ENCODE results near the gene SETD7.
"Not testable (repeated sequence)": the region's sequence is repeated elsewhere in the genome, so short reads cannot be mapped to it uniquely, and the experiment has no call there.

Gene SETD7

DNA sequence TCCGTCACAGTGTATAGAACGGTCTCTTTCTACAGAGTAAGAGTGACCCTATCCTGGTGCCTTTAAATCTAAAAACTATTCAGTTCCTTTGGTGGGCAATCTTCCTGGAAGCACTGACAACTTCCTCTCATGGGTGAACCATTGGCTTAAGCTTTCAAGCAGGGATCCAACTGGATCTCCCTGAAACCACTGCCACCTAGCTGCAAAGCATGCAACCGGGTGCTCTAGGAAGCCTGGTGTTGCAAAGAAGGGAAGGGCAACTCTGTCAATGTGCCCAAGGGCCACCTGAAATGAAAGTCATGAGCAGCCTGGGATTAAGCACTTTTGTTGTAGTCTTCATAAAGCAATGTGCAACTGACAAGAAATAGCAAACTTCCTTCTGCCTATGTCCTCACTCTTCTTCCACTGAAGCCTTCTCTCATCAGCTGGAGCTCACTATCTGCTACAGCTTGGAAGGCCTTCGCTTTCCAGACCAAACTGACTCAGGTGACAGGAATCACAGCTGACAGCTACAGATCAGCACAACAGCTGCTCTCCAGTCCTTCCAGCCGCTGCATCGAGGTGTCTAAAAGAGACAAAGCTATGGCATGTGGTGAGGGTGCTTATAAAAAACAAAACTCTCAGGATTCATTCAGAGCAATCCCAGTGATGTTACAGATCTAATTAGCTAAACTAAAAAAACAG lies 46.1 kb downstream of the SETD7 start:
- no peak for DNase-seq (ENCODE audit: low spot score)

- no peak for DNase-seq (ENCODE audit: low spot score)
Observed at GRCh38 chr4:139508581-139509237, 47.3 kb downstream of the SETD7 start.

- no peak for DNase-seq (ENCODE audit: low spot score)
Observed at GRCh38 chr4:139506774-139507173, 49.2 kb downstream of the SETD7 start.

- DNase-seq (ENCODE audit: low spot score), result no peak
Observed at GRCh38 chr4:139503622-139504166, 52.3 kb downstream of the SETD7 start.

- no peak for DNase-seq (ENCODE audit: low spot score)
Observed at GRCh38 chr4:139501927-139502899, 53.8 kb downstream of the SETD7 start.

GRCh38 chr4:139501527-139501926 lies 54.5 kb downstream of the SETD7 start:
- no peak for DNase-seq (ENCODE audit: low spot score)

DNA sequence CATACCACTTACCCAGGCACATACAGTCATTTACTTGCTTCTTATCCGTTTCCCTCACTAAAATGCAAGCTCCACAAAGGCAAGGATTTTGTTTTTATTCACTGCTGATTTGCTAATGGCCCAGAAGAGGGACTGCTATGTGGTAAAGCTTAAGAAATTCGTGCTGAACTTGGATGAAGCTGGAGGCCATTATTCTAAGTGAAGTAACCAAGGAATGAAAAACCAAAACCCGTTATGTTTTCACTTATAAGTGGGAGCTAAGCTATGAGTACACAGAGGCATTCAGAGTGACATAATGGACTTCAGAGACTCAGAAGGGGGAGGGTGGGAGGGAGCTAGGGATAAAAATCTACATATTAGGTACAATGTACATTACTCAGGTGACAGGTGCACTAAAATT lies 54.9 kb downstream of the SETD7 start:
- DNase-seq (ENCODE audit: low spot score), result no peak

DNA sequence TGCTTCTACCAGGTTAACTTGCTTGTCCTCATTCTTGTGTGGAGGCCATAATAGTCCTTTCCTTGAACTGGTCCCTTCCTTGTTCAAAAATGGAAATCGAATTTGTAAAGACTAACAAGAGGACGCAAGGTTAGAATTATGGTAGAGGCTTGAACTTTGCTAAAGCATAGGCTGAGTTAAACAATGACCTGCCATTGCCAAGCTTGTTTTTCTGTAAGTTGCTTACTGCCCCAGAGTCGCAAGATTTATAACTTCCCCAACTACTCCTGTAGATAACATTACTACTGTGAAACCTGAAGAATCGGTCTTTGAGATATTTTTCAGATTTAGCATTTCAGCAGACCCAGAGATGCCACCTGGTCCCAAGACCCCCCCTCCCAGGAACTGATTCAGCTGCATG lies 56.8 kb downstream of the SETD7 start:
- no peak for DNase-seq (ENCODE audit: low spot score)

DNA sequence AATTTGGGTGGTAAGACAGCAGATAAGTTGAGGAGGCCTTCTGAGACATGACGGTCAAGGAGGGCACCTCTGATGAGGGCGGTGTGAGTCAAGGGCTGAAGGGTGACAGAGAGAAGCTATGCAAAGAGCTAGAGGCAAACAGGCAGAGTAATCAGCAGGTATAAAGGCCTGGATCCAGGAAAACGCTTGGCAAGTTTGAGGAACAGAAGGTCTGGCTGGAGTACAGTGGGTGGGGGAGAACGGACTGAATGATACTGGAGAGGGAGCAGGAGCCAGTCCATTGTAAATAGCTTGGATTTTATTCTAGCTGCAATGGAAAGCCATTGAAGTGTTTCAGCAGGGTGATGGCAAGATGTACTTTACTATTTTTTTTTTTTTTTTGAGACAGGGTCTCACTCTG lies 62.8 kb downstream of the SETD7 start:
- DNase-seq (ENCODE audit: low spot score), result no peak

DNA sequence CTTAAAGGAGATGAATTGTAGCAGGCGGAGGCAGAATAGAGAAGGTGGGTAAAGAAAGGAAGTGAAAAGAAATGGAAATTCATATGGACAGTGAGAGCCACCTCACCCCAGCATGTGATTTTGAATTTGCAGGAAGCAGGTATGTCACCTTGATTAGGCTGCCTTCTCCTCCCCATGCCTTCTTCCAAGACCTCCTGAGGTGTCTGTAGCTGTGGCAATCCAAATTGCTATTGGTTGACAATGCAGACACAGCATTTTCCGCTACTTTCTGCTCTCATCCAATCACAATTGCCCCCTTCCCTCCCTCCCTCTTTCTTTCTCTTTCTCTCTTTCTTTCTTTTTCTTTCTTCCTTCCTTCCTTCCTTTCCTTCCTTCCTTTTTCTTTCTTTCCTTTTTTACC lies 63.6 kb downstream of the SETD7 start:
- no peak for DNase-seq (ENCODE audit: low spot score)

DNA sequence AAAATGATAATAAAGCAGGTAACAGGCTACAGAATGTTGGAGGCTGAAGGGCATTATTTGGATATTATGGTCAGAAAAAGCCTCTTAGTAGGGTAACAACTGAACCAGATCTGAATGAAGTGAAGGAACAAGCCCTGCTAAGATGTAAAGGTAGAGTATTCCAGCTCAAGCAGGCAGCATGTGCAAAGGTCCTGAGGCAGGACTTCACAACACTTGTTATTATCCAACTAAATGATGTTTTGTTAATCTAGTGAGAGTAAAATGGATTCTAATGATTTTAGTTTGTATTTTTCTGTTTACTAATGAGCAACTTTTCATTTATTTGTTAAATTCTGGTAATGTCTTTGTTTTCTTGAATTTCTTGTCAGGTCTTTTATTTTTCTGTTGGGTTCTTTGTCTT lies 66.4 kb downstream of the SETD7 start:
- DNase-seq (ENCODE audit: low spot score), result no peak

DNA sequence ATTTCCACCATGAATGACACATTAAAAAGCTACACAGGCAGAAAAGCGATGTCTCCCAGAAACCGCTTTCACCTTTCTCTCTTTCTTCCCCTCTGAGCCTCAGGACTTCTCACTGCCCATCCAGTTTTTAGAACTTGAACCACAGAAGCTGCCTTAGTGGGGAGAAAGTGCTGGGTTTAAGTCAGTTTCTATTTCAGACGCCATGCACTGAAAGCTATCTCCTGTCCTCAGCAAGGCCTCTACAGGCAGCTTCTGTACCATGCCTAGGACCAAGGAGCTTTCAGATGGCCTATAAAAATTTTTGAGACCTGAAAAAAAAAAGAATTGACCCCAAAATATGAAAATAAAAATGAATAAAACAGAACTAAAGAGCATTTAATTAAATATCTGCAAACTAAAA lies 67.6 kb downstream of the SETD7 start:
- DNase-seq (ENCODE audit: low spot score), result no peak

DNA sequence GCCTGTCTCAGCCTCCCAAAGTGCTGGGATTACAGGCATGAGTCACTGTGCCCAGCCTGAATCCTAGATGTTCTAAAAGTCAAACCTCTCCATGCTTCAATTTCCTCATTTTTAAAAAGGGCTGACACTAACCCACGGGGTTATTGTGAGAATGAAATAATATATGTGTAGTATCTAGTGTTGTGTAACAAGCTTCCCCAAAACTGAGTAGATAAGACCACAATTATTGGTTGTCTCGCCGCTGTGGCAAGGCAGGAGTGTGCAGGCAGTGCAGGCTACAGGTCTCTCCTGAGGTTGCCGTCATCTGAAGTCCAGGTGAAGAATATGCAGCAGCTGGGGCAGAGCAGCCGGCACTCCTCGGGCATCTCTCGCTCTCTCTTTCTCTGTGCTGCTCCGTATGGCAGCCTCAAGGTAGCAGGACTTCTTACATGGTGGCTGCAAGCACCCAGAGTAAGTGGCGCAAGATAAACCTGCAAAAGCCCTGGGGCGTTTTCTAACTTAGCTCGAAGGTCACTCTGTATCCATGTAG lies 71.2 kb downstream of the SETD7 start:
- no peak for DNase-seq (ENCODE audit: low spot score)

- DNase-seq (ENCODE audit: low spot score), result no peak
Observed at GRCh38 chr4:139483000-139483399, 73.0 kb downstream of the SETD7 start.

DNA sequence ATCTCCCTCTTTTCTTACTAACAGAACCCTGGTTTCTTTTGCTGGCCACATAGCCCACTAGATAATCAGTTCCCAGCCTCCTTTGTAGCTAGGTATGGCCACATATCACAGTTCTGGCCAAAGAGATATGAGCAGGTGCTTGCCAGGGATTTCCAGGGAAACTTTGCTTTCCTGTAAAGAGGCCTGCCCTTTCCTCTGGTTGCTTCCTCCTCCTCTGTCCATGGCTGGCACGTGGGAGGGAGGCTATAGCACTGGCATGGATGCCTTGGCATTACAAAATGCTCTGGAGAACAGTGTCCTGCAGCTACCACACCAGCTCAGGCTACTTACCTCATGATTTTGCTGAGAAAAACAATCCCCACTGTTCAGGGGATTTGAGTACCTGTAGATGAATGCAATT lies 74.6 kb downstream of the SETD7 start:
- DNase-seq (ENCODE audit: low spot score), result no peak

DNA sequence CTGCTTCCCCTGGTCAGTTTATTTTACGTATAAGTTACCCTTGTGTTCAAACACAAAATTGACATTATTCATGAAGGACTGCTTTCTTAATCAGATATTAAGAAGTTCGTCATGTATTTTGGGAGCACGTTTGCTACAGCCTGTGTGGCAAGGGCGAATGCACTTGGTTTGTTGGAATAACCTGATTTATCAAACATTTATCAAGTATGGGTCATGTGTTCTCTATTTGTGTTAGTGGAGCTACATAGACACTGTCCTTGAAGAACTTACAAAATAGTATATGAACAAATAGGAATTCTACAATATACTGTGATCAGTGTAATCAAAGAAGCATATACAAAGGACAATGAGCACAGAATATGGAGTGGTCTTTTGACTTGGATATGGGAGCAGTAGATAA lies 79.7 kb downstream of the SETD7 start:
- no peak for DNase-seq (ENCODE audit: low spot score)

DNA sequence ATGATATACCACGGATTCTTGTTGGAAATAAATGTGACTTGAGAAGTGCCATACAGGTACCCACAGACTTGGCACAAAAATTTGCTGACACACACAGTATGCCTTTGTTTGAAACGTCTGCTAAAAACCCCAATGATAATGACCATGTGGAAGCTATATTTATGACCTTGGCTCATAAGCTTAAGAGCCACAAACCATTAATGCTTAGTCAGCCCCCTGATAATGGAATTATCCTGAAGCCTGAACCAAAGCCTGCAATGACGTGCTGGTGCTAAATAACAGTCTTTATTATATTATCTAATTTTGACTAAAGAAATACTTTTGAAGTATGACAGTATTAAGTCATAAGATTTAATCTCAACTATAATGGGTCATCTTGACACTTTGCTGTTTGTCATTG lies 83.2 kb downstream of the SETD7 start:
- DNase-seq (ENCODE audit: low spot score), result no peak

DNA sequence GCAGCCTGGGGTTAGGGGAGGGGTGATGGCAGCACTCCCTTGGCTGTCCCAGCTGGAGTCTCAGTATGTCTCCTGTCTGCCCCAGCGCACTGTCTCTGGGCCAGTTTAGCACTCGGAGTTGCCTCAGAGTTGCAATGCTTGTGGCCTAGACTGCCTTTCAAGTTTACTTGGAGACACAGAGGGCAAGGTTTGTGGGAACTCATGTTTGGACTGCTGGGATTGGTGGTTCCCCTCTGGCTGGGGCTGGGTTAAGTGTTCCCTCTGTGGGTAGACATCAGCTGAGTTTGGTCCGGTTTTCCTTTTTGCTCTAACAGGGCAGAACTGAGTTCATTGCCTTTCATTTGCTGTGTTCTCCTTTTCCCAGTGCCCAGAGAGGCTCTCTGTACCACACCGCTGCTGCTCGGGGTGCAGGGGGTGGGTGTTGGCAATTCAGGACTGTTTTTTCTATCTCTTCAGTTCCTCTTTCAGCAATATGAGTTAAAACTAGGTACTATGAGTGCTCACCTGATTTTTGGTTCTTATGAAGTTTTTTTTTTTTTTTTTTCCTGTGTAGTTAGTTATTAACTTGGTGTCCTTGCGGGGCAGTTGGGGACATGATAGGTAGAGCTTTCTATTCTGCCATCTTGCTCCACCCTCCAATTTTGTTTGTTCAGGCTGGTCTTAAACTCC lies 84.9 kb downstream of the SETD7 start:
- DNase-seq (ENCODE audit: low spot score), result no peak

GRCh38 chr4:139470295-139470694 lies 85.7 kb downstream of the SETD7 start:
- no peak for DNase-seq (ENCODE audit: low spot score)

- no peak for DNase-seq (ENCODE audit: low spot score)
Observed at GRCh38 chr4:139469869-139470268, 86.2 kb downstream of the SETD7 start.

DNA sequence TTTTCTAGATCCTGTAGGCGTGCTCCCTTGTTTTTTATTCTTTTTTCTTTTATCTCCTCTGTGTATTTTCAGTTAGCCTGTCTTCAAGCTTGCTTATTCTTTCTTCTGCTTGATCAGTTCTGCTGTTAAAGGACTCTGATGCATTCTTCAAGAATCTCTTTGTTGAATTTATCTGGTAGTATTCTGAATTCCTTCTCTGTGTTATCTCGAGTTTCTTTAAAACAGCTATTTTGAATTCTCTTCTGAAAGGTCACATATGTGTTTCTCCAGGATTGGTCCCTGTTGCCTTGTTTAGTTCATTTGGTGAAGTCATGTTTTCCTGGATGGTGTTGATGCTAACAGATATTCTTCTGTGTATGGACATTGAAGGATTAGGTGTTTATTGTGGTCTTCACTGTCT lies 86.8 kb downstream of the SETD7 start:
- no peak for DNase-seq (ENCODE audit: low spot score)

DNA sequence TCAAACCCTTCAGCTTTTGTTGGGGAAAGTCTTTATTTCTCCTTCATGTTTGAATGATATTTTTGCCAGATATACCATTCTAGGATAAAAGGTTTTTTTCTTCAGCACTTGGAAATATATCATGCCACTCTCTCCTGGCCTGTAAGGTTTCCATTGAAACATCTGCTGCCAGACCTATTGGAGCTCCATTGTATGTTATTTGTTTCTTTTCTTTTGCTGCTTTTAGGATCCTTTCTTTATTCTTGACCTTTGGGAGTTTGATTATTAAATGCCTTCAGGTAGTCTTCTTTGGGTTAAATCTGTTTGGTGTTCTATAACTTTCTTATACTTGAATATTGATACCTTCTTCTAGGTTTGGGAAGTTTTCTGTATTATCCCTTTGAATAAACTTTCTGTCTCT lies 87.3 kb downstream of the SETD7 start:
- not testable (repeated sequence) for DNase-seq (ENCODE audit: low spot score)

Data from germinal center (tissue), 1 donor.